Daoy (cell line): ENCODE data around the gene MMP14. TPM values are rescaled to one million over a fixed set of nuclear protein-coding genes. Genes with fewer than 3 reads are reported as not detected.
"Not testable (repeated sequence)": the region's sequence is repeated elsewhere in the genome, so short reads cannot be mapped to it uniquely, and the experiment has no call there.

Source experiments
- DNase-seq: peaks from one replicate; pipeline ENCODE4 v3.0.0-alpha.2; 2015; ENCODE audit warnings: low read depth
- total RNA-seq: library from RNA; depleted of rRNA; stranded (reverse); fragments of >200 nt; shearing (Covaris generic); gene quantifications from 2 replicates; pipeline ENCODE4 v1.2.3, GENCODE V29; 2014; rRNA removed

Gene MMP14
- 158 and 176 TPM in 2 replicates for total RNA-seq

- DNase-seq, result peak; percentile 89
Observed at GRCh38 chr14:22836301-22837113, at the start of gene MMP14. TSS of gene MMP14 (plus strand) at chr14:22836585. CDS start at chr14:22836818, 233 bp downstream.

- DNase-seq, result no peak
Observed at GRCh38 chr14:22786685-22787084, 49.7 kb upstream of the MMP14 start.

GRCh38 chr14:22791301-22791700, 45.1 kb upstream of the MMP14 start:
- DNase-seq, result peak; percentile 80

- DNase-seq, result no peak
Observed at GRCh38 chr14:22792158-22792557, 44.2 kb upstream of the MMP14 start.

GRCh38 chr14:22793550-22793949, 42.8 kb upstream of the MMP14 start:
- not testable (repeated sequence) for DNase-seq

GRCh38 chr14:22793976-22794375, 42.4 kb upstream of the MMP14 start:
- no peak for DNase-seq

- no peak for DNase-seq
Observed at GRCh38 chr14:22794551-22794951, 41.8 kb upstream of the MMP14 start.

- DNase-seq, result no peak
Observed at GRCh38 chr14:22796087-22796707, 40.2 kb upstream of the MMP14 start.

GRCh38 chr14:22797017-22797917, 39.1 kb upstream of the MMP14 start:
- no peak for DNase-seq

GRCh38 chr14:22798528-22798927, 37.9 kb upstream of the MMP14 start:
- no peak for DNase-seq

- no peak for DNase-seq
Observed at GRCh38 chr14:22800346-22800745, 36.0 kb upstream of the MMP14 start.

GRCh38 chr14:22801716-22802115, 34.7 kb upstream of the MMP14 start:
- DNase-seq, result no peak

GRCh38 chr14:22802860-22803686, 33.3 kb upstream of the MMP14 start:
- DNase-seq, result no peak

GRCh38 chr14:22803687-22803974, 32.8 kb upstream of the MMP14 start:
- DNase-seq, result no peak

- DNase-seq, result not testable (repeated sequence)
Observed at GRCh38 chr14:22805235-22805634, 31.1 kb upstream of the MMP14 start.

- DNase-seq, result no peak
Observed at GRCh38 chr14:22807432-22808087, 28.8 kb upstream of the MMP14 start.

- no peak for DNase-seq
Observed at GRCh38 chr14:22808388-22809209, 27.8 kb upstream of the MMP14 start.

GRCh38 chr14:22811722-22812121, 24.7 kb upstream of the MMP14 start:
- no peak for DNase-seq

GRCh38 chr14:22812744-22813143, 23.6 kb upstream of the MMP14 start:
- DNase-seq, result no peak

- DNase-seq, result no peak
Observed at GRCh38 chr14:22813145-22813544, 23.2 kb upstream of the MMP14 start.
